ENCODE data around the gene MRPL10. TPM values are rescaled to one million over a fixed set of nuclear protein-coding genes. Genes with fewer than 3 reads are reported as not detected.
A peak's percentile ranks its signal among the peaks of the same experiment; 100 is the strongest.

Gene MRPL10
- total and polyA plus RNA-seq, 11 donors = 43.8 to 79.2 (median 63.2) TPM

DNA sequence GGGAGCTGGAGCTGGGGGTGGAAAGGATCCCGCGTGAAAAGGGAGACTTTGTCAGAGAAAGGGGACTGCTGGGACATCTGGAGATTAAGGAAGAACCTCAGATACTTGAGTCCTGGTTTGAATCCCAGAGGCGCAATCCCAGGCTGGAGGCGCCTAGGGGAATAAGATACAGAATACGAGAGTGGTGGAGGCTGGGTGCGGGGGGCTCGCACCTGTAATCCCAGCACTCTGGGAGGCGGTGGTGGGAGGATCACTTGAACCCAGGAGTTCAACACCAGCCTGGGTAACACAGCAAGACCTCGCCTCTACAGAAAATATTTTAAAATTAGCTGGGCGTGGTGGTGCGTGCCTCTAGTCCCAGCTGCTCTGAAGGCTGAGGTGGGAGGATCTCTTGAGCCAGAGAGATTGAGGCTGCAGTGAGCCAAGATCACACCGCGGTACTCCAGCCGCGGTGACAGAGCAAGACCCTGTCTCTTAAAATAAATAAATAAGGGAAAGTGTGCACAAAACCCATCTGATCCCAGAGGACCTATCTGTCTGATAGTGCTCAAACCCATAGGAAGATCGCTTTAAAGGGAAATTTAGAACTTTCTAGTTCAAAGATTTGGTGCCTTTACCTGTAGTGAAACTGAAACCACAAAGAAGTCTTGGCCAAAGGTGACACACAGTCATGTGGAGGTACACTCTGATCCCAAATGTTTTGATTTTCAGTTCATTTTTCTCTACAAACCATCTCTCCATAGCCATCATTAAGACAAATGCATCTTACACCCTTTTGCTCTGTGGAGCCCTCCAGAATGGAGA lies 10.3 kb upstream of the MRPL10 start:
- H3K4me3 ChIP-seq = peak overlapping the region in 10 of 12 donors; percentile 61 to 96 (median 90)

DNA sequence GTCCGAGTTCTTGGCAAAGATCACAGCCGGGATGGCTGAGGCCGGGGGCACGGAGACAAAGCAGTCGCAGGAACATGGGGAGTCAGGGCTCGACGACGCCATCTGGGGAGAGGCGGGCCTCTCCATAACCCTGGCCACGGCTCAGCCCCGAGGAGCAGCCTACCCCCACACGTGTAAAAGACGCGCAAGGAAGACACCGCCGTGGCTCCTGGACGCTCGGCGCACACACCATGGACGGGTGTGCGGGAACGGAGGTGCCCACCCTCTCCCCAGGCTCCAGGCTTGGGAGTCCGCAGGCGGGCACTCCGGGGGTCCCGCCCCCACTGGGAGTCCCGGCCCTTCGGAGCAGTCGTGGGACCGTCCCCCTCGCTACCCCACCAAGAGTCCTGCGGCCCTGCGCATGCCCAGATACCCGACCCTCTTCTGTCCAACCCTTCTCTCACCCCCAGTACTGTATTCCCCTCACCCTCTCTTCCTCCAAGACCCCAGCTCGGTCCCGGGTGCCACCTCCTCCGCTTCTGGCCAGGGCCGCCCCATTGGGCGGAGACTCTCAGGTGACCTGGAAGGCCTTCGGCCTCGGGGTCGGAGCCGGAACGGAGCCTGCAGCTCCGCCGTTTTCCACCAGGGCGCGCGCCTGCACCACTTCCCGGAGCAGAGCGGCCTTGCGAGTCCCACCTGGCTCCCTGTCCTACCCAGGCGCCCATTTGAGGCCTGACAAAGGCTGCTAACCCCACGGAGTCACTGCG lies 9.6 kb upstream of the MRPL10 start, which contains the start of gene SCRN2:
TSS of gene SCRN2 (minus strand) at position 532 of the 746 bp plus-strand sequence. CDS start at position 102, 430 bp downstream.
- TF ChIP-seq, protein P1, sequence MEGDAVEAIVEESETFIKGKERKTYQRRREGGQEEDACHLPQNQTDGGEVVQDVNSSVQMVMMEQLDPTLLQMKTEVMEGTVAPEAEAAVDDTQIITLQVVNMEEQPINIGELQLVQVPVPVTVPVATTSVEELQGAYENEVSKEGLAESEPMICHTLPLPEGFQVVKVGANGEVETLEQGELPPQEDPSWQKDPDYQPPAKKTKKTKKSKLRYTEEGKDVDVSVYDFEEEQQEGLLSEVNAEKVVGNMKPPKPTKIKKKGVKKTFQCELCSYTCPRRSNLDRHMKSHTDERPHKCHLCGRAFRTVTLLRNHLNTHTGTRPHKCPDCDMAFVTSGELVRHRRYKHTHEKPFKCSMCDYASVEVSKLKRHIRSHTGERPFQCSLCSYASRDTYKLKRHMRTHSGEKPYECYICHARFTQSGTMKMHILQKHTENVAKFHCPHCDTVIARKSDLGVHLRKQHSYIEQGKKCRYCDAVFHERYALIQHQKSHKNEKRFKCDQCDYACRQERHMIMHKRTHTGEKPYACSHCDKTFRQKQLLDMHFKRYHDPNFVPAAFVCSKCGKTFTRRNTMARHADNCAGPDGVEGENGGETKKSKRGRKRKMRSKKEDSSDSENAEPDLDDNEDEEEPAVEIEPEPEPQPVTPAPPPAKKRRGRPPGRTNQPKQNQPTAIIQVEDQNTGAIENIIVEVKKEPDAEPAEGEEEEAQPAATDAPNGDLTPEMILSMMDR (IDR thresholded peaks at IDR 0.05) = peak; percentile 93 to 99 (median 98)
- TF ChIP-seq POLR2A (IDR thresholded peaks at IDR 0.05) = no peak
- ATAC-seq (peak; percentile 81 to 95 (median 92)), DNase-seq (peak; percentile 89 to 96 (median 91))
- Histone ChIP-seq H3K27ac (peak within 1 kb of the TSS in 11 of 12 donors; percentile 55 to 84 (median 75)), H3K27me3 (peaks cover 0 to 24% (median 8%) of the 10 kb centered on the region in 9 donors), H3K9me3 (no peaks in the 10 kb centered on the region), H3K36me3 (peaks cover 0 to 32% (median 18%) of the 10 kb centered on the region in 9 donors), H3K4me3 (peak within 1 kb of the TSS; percentile 57 to 96 (median 90)), H3K4me1 (peaks cover 4 to 28% (median 19%) of the 10 kb centered on the region in 12 donors)
- WGBS, 4 donors = 0 to 1% (median 0%) methylated on average over 38 to 55 of the region's 55 CpGs
- intact Hi-C loops (cut with DNase I) = loop anchor here (1.0 to 10.0 kb wide), 16 partner anchors 49 to 181 kb away; partner anchors contain the start of genes CDK5RAP3 (in 7 of the 10) and PNPO (in 2 of the 10)

More for the DNA sequence above, 10.3 kb upstream of the MRPL10 start:
- DNase-seq = no peak
- TF ChIP-seq POLR2A (IDR thresholded peaks at IDR 0.05) = no peak
- TF ChIP-seq, protein P1 (IDR thresholded peaks at IDR 0.05) = peak in 3 of 12 donors; percentile 3 to 41 (median 17)
- Histone ChIP-seq H3K27ac (peak overlapping the region in 9 of 12 donors; percentile 55 to 84 (median 75)), H3K36me3 (peaks cover 0 to 25% (median 16%) of the 10 kb centered on the region in 9 donors), H3K4me1 (peaks cover 4 to 30% (median 19%) of the 10 kb centered on the region in 12 donors), H3K9me3 (no peaks in the 10 kb centered on the region), H3K27me3 (peaks cover 3 to 32% (median 11%) of the 10 kb centered on the region in 9 donors)
- intact Hi-C loops (cut with DNase I) = loop anchor here (1.0 to 10.0 kb wide), 16 partner anchors 49 to 181 kb away; partner anchors contain the start of genes CDK5RAP3 (in 8 of the 10) and PNPO (in 2 of the 10)
- no peak for ATAC-seq
- 63 to 68% (median 65%) methylated on average over 16 of the region's 16 CpGs for whole genome bisulfite sequencing, 4 donors

- H3K9me3 ChIP-seq = no peaks in the 10 kb centered on the region
- intact Hi-C loops (cut with DNase I) = loop anchor here (2.0 to 10.0 kb wide), 11 partner anchors 51 to 182 kb away; partner anchors contain the start of genes CDK5RAP3 (in 6 of the 10) and PNPO (in 2 of the 10)
- peak overlapping the region in 11 of 12 donors; percentile 55 to 84 (median 75) for H3K27ac ChIP-seq
- peak overlapping the region; percentile 57 to 96 (median 90) for H3K4me3 ChIP-seq
- TF ChIP-seq POLR2A (IDR thresholded peaks at IDR 0.05) = no peak
- TF ChIP-seq, protein P1 (IDR thresholded peaks at IDR 0.05) = no peak
- H3K4me1 ChIP-seq = peaks cover 4 to 32% (median 19%) of the 10 kb centered on the region in 12 donors
- H3K36me3 ChIP-seq = peaks cover 0 to 37% (median 22%) of the 10 kb centered on the region in 9 donors
- 47 to 53% (median 51%) methylated on average over 15 to 17 of the region's 17 CpGs for WGBS, 4 donors
- peaks cover 0 to 17% (median under 1%) of the 10 kb centered on the region in 9 donors for H3K27me3 ChIP-seq
- DNase-seq = peak in 1 of 5 donors; percentile 37
- ATAC-seq = no peak
Observed at GRCh38 chr17:47840001-47840741, 8.8 kb upstream of the MRPL10 start.

Measured in heart left ventricle (tissue), 16 donors.